GM23248 (cell line): Measurements from ENCODE around the gene CHADL.

Experiments used
- EZH2 ChIP-seq: fragments of 200-600 bp; sonication (generic); IDR thresholded peaks from 2 replicates; pipeline ENCODE4 v1.6.1; 2018; ENCODE audit warnings: antibody characterized with exemption, mild to moderate bottlenecking; ENCODE audit not compliant: insufficient read depth, poor library complexity, severe bottlenecking
- EZH2phosphoT487 ChIP-seq: fragments of 200-600 bp; sonication (generic); IDR thresholded peaks from 2 replicates; pipeline ENCODE4 v1.6.1; 2018; ENCODE audit warnings: antibody characterized with exemption, moderate library complexity, mild to moderate bottlenecking, low read depth; ENCODE audit not compliant: insufficient read depth

DNA sequence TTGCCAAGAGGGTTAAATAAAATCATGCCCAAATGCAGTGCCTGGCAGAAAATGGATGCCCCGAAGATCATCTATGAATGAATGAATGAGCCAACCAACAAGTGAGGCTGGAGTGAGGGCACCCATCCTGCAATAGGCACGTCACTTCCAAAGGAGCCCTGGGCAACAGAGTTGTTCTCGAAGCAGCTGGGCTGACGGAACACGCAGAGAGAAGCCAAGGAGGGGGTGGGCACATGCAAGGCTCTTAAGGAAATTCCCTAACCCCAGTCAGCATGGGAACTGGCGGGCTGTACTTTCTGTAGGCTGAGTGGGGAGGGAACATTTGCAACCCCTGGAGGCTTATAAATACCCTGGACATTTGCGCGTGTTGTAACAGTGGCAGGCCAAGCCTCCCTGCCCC lies 11.6 kb upstream of the CHADL start:
- TF ChIP-seq EZH2phosphoT487 (no peak), EZH2 (no peak)
